Stomach (tissue), 9 donors: ENCODE data around the gene SMIM12. TPM values are rescaled to one million over a fixed set of nuclear protein-coding genes. Genes with fewer than 3 reads are reported as not detected.

Experiments used
- DNase-seq, 2 donors: peaks; one replicate each; pipeline versions ENCODE4 v3.0.0 to v3.0.0-alpha.2; 2013 to 2019
- H3K27ac ChIP-seq, 5 donors: fragments of 200-600 bp in 4 of 5; sonication (generic) in 4 of 5; one replicate each; pipeline ENCODE4 v1.5.1; 2013 to 2019; ENCODE audit warnings: mild to moderate bottlenecking in 1 of 5, moderate library complexity in 1 of 5
- H3K27me3 ChIP-seq, 3 donors: fragments of 200-600 bp; sonication (generic); one replicate each; pipeline ENCODE4 v1.5.1; 2017 to 2019; ENCODE audit warnings: mixed run types in 1 of 3
- H3K36me3 ChIP-seq, 4 donors: fragments of 200-600 bp; sonication (generic); 1 replicate in 3 of 4; 2 replicates in 1 of 4; pipeline ENCODE4 v1.5.1; 2016 to 2019
- H3K4me1 ChIP-seq, 4 donors: fragments of 200-600 bp; sonication (generic); one replicate each; pipeline ENCODE4 v1.5.1; 2016 to 2019
- H3K4me3 ChIP-seq, 4 donors: fragments of 200-600 bp; sonication (generic) in 3 of 4; one replicate each; pipeline ENCODE4 v1.5.1; 2016 to 2019; ENCODE audit warnings: mild to moderate bottlenecking in 1 of 4
- H3K9me3 ChIP-seq, 4 donors: fragments of 200-600 bp; sonication (generic); one replicate each; pipeline ENCODE4 v1.5.1; 2016 to 2019
- EP300 ChIP-seq: sonication (generic); formaldehyde crosslinking; IDR thresholded peaks from one replicate; pipeline ENCODE4 v1.6.1; 2017; ENCODE audit warnings: antibody characterized with exemption
- POLR2A ChIP-seq, 4 donors: fragments of 450-650 bp; IDR thresholded peaks; one replicate each; pipeline ENCODE4 v1.6.1; 2016; ENCODE audit warnings: antibody characterized with exemption in 4 of 4, control low read depth in 2 of 4, mild to moderate bottlenecking in 1 of 4, moderate library complexity in 1 of 4
- POLR2AphosphoS5 ChIP-seq, 3 donors: sonication (generic); formaldehyde crosslinking; IDR thresholded peaks; one replicate each; pipeline ENCODE4 v1.6.1; 2016; ENCODE audit warnings: antibody characterized with exemption in 3 of 3
- WGBS, 5 donors: extraction: QIAGEN DNeasy Blood & Tissue Kit in 3 of 5; methylation state at CpG; one replicate each; pipeline versions ENCODE4 v1.1.5 to v1.1.7; 2013 to 2018; 5-methylcytosine and 5-hydroxymethylcytosine counted together
- intact Hi-C: fragments of 100-400 bp; cut with DNase I; formaldehyde crosslinking; loops from one replicate; pipeline ENCODE4 v1.15.1; 2023; ENCODE audit warnings: low total_unique reads
- polyA plus RNA-seq, 3 donors: library from polyadenylated mRNA; stranded (reverse); fragments of 200-250 nt; gene quantifications; one replicate each; pipeline ENCODE4 v1.2.3, GENCODE V29; 2013
- total RNA-seq, 5 donors: library from RNA; depleted of rRNA; stranded (reverse); fragments of >200 nt; gene quantifications; one replicate each; pipeline versions ENCODE4 v1.1.0 to v1.2.3, GENCODE V29; 2014 to 2016
- TF ChIP-seq, protein P1 (sequence below), 7 experiments: fragments of 450-650 bp in 4 of 7; fragments of 200-600 bp in 3 of 7; sonication (generic) in 3 of 7; IDR thresholded peaks; one replicate each; pipeline ENCODE4 v1.5.1; 2016 to 2019; ENCODE audit warnings: antibody characterized with exemption in 7 of 7, control low read depth in 2 of 7, mild to moderate bottlenecking in 1 of 7
- donor health status: healthy with polysubstance abuse.
- donor health status: Bipolar disorder and iron deficiency.
- donor health status: healthy.

SMIM12 gene
- total and polyA plus RNA-seq, 8 donors, result 0.58 to 28.9 (median 22.6) TPM

DNA sequence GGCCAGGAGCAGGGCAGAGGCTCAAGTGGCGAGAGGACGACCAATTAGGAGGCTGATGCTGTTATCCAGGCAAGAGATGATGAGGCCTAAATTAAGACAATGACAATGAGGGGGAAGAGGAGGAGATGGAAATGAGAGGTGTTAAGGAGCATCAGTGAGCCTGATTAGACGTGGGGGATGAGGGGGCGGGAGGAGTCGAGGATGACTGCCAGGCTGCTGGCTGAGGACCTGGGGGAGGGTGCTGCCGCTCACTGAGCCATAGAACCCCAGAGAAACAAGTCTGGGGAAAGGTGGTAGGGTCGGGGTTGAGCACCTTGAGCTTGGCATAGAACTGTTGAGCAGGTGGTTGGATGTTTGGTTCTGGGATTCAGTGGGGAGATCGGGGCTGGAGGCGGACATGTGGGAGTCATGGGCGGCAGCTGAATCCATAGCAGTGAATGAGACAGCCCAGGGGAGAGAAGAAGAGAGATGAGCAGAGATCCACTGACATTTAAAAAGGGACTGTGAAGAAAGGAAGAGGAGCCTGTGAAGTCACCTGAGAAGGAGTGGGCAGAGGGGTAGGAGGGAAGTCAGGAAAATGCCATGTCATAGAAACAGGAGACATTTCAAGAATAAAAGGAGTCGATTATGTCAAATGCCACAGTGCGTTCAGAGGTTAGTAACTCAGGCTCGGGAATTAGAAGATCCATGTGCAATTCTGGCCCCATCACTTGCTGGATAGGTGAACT, 41.4 kb upstream of the SMIM12 start:
- WGBS, 5 donors, result 63 to 76% (median 73%) methylated on average over 13 of the region's 13 CpGs
- Histone ChIP-seq H3K4me1 (no peaks in the 10 kb centered on the region), H3K27me3 (peaks cover 0 to 16% (median 0%) of the 10 kb centered on the region in 3 donors), H3K36me3 (no peaks in the 10 kb centered on the region), H3K4me3 (no peak overlapping the region), H3K9me3 (no peaks in the 10 kb centered on the region), H3K27ac (no peak overlapping the region)
- TF ChIP-seq EP300 (no peak), POLR2A (IDR thresholded peaks at IDR 0.05) (no peak), POLR2AphosphoS5 (IDR thresholded peaks at IDR 0.05) (no peak)
- TF ChIP-seq, protein P1, sequence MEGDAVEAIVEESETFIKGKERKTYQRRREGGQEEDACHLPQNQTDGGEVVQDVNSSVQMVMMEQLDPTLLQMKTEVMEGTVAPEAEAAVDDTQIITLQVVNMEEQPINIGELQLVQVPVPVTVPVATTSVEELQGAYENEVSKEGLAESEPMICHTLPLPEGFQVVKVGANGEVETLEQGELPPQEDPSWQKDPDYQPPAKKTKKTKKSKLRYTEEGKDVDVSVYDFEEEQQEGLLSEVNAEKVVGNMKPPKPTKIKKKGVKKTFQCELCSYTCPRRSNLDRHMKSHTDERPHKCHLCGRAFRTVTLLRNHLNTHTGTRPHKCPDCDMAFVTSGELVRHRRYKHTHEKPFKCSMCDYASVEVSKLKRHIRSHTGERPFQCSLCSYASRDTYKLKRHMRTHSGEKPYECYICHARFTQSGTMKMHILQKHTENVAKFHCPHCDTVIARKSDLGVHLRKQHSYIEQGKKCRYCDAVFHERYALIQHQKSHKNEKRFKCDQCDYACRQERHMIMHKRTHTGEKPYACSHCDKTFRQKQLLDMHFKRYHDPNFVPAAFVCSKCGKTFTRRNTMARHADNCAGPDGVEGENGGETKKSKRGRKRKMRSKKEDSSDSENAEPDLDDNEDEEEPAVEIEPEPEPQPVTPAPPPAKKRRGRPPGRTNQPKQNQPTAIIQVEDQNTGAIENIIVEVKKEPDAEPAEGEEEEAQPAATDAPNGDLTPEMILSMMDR (IDR thresholded peaks at IDR 0.05), result no peak
- DNase-seq, result no peak
- intact Hi-C loops, result no loop called here

DNA sequence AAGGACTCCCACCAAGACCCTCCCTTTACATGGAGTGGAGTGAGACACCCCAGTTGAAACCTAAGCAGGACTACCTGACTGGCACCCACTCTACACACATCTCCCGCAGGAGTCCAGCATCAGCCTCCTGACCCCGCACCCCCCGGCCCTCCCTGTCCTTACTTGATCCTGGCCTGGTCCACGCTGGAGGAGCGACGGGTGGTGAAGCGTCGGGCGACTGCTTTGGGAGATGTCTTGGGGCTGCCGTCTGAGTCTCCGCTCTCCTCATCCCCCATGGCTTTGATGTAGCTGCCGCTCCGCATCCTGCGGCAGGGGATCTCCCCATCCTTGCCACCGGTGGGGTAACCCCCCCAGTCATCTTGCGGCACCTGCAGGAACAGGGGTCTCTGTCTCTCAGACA, 40.4 kb upstream of the SMIM12 start:
- Histone ChIP-seq H3K36me3 (no peaks in the 10 kb centered on the region), H3K4me1 (no peaks in the 10 kb centered on the region), H3K4me3 (no peak overlapping the region), H3K27me3 (peaks cover 0 to 16% (median 0%) of the 10 kb centered on the region in 3 donors), H3K27ac (no peak overlapping the region), H3K9me3 (no peaks in the 10 kb centered on the region)
- TF ChIP-seq POLR2AphosphoS5 (IDR thresholded peaks at IDR 0.05) (no peak), POLR2A (IDR thresholded peaks at IDR 0.05) (no peak), EP300 (no peak)
- TF ChIP-seq, protein P1 (IDR thresholded peaks at IDR 0.05), result no peak
- DNase-seq, result no peak
- intact Hi-C loops, result no loop called here
- WGBS, 5 donors, result 83 to 94% (median 93%) methylated on average over 1 to 16 of the region's 16 CpGs

DNA sequence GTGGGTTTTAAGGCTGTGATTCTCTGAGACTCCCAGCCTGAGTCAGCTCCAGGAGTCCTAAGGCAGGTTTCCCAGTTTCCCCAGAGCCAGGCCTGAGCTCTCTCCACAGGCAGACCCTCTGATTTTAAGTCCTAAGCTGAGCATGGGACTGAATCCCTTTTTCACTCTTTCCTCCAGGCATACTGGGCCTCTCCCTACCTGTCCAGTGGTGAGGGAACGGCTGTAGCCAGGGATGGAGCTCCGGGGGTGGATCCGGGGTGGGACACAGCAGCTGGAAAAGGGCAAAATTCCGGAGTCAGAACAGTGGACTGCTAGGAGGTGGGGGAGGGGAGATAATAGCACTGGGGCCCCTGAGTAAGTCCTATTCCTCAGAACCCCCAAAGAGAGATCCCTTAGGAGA, 39.9 kb upstream of the SMIM12 start:
- peaks cover 0 to 16% (median 0%) of the 10 kb centered on the region in 3 donors for H3K27me3 ChIP-seq
- no peaks in the 10 kb centered on the region for H3K4me1 ChIP-seq
- H3K9me3 ChIP-seq, result no peaks in the 10 kb centered on the region
- no peak overlapping the region for H3K4me3 ChIP-seq
- no peak for DNase-seq
- no peaks in the 10 kb centered on the region for H3K36me3 ChIP-seq
- intact Hi-C loops, result no loop called here
- TF ChIP-seq POLR2AphosphoS5 (IDR thresholded peaks at IDR 0.05) (no peak), POLR2A (IDR thresholded peaks at IDR 0.05) (no peak), EP300 (no peak)
- TF ChIP-seq, protein P1 (IDR thresholded peaks at IDR 0.05), result no peak
- H3K27ac ChIP-seq, result no peak overlapping the region
- WGBS, 5 donors, result 89 to 95% (median 91%) methylated on average over 4 of the region's 4 CpGs

DNA sequence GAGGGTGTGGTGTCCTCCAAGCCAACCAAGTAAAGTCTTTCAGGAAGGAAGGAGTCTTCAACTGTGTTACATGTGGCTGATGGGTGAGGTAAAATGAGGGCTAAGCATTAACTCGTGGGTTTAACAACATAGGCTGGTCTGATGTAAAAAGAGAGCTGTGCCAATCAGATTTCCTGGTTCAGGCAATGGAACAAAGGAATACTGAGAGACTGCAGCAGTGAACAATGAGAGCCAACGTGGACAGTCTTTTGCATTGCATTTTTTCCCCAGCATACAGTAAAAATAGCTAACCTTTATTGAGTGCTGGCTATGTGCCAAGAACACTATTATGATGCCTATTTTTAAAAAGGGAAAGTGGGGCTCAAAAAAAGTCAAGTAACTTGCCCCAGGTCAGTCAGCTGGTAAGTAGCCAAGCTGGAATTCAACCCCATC, 38.8 kb upstream of the SMIM12 start:
- DNase-seq, result peak in 1 of 2 donors; percentile 12
- Histone ChIP-seq H3K4me1 (no peaks in the 10 kb centered on the region), H3K4me3 (no peak overlapping the region), H3K27ac (no peak overlapping the region), H3K36me3 (no peaks in the 10 kb centered on the region), H3K9me3 (peaks cover 0 to 4% (median 0%) of the 10 kb centered on the region in 4 donors), H3K27me3 (peaks cover 0 to 16% (median 0%) of the 10 kb centered on the region in 3 donors)
- WGBS, 5 donors, result 7 to 15% (median 13%) methylated on average over 2 of the region's 2 CpGs
- intact Hi-C loops, result no loop called here
- no peak for TF ChIP-seq EP300
- TF ChIP-seq, protein P1 (IDR thresholded peaks at IDR 0.05), result no peak
- TF ChIP-seq POLR2AphosphoS5 (IDR thresholded peaks at IDR 0.05), result no peak
- TF ChIP-seq POLR2A (IDR thresholded peaks at IDR 0.05), result no peak
